Parathyroid adenoma (tissue), 2 donors: ENCODE measurements around the gene AMN.

ENCODE experiments used
- H2AFZ ChIP-seq: fragments of 300-600 bp; sonication (generic); one replicate; pipeline ENCODE4 v1.7.0; 2017; ENCODE audit warnings: antibody characterized with exemption, mild to moderate bottlenecking
- H3K27ac ChIP-seq: fragments of 300-600 bp; sonication (generic); one replicate; pipeline ENCODE4 v1.7.0; 2017
- H3K27me3 ChIP-seq: fragments of 300-600 bp; sonication (generic); one replicate; pipeline ENCODE4 v1.7.0; 2017; ENCODE audit warnings: low read length; ENCODE audit not compliant: control insufficient read depth, insufficient read depth
- H3K36me3 ChIP-seq: fragments of 300-600 bp; sonication (generic); one replicate; pipeline ENCODE4 v1.7.0; 2017; ENCODE audit warnings: low read length; ENCODE audit not compliant: control insufficient read depth, insufficient read depth
- H3K4me1 ChIP-seq: fragments of 300-600 bp; sonication (generic); one replicate; pipeline ENCODE4 v1.7.0; 2017; ENCODE audit warnings: control low read depth
- H3K4me2 ChIP-seq: fragments of 300-600 bp; sonication (generic); one replicate; pipeline ENCODE4 v1.7.0; 2017; ENCODE audit warnings: low read length
- H3K4me3 ChIP-seq: fragments of 300-600 bp; sonication (generic); one replicate; pipeline ENCODE4 v1.7.0; 2017; ENCODE audit warnings: low read depth, low read length
- H3K79me2 ChIP-seq: fragments of 300-600 bp; sonication (generic); one replicate; pipeline ENCODE4 v1.7.0; 2017; ENCODE audit warnings: control low read depth
- H3K9ac ChIP-seq: fragments of 300-600 bp; sonication (generic); one replicate; pipeline ENCODE4 v1.7.0; 2017; ENCODE audit warnings: mild to moderate bottlenecking
- H3K9me3 ChIP-seq: fragments of 300-600 bp; sonication (generic); one replicate; pipeline ENCODE4 v1.7.0; 2017; ENCODE audit warnings: low read length; ENCODE audit not compliant: control insufficient read depth
- TF ChIP-seq, protein P1 (sequence below): fragments of 300-600 bp; sonication (generic); IDR thresholded peaks from one replicate; pipeline ENCODE4 v1.7.0; 2017; ENCODE audit warnings: antibody characterized with exemption, mild to moderate bottlenecking
- donor health status: primary hyperparathyroidism.

The AMN gene

GRCh38 chr14:102923201-102923924 lies 900 bp downstream of the AMN start:
- H3K27me3 ChIP-seq: peaks cover 7% of the 10 kb centered on the region
- H2AFZ ChIP-seq: no peak overlapping the region
- TF ChIP-seq, protein P1, sequence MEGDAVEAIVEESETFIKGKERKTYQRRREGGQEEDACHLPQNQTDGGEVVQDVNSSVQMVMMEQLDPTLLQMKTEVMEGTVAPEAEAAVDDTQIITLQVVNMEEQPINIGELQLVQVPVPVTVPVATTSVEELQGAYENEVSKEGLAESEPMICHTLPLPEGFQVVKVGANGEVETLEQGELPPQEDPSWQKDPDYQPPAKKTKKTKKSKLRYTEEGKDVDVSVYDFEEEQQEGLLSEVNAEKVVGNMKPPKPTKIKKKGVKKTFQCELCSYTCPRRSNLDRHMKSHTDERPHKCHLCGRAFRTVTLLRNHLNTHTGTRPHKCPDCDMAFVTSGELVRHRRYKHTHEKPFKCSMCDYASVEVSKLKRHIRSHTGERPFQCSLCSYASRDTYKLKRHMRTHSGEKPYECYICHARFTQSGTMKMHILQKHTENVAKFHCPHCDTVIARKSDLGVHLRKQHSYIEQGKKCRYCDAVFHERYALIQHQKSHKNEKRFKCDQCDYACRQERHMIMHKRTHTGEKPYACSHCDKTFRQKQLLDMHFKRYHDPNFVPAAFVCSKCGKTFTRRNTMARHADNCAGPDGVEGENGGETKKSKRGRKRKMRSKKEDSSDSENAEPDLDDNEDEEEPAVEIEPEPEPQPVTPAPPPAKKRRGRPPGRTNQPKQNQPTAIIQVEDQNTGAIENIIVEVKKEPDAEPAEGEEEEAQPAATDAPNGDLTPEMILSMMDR: no peak
- H3K36me3 ChIP-seq: no peaks in the 10 kb centered on the region
- H3K4me2 ChIP-seq: no peak overlapping the region
- no peaks in the 10 kb centered on the region for H3K79me2 ChIP-seq
- H3K9ac ChIP-seq: no peak overlapping the region
- no peaks in the 10 kb centered on the region for H3K4me1 ChIP-seq
- no peaks in the 10 kb centered on the region for H3K9me3 ChIP-seq
- no peak overlapping the region for H3K4me3 ChIP-seq
- H3K27ac ChIP-seq: no peak overlapping the region

DNA sequence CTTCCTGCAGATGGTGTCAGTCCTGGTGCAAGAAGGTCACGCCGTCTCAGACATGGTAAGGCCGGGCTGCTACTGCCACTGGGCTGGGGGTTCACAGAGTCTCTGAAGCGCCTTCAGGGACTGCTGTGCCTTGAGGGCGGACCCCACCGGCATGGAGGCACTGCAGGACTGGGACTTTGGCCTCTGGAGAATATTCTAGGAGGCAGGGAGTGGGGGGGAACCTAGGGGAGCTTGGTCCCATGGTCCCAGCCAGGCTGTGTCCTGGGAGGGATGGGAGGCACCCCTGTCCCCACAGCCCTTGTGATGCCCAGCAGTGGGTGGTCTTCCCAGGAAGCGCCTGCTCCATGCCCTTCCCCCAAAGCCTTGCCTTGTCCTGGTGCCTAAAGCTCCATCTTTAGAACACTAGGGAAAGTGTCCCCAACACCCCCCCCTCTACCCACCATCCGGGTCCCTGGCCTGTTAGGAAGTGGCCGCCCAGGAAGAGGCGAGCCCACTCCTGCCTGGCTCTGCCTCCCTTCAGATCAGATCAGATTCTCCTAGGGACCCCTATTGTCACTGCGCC lies 1.5 kb downstream of the AMN start:
- peaks cover 10% of the 10 kb centered on the region for H3K27me3 ChIP-seq
- H3K4me3 ChIP-seq: no peak overlapping the region
- TF ChIP-seq, protein P1: no peak
- no peaks in the 10 kb centered on the region for H3K79me2 ChIP-seq
- no peaks in the 10 kb centered on the region for H3K9me3 ChIP-seq
- H3K36me3 ChIP-seq: no peaks in the 10 kb centered on the region
- H2AFZ ChIP-seq: no peak overlapping the region
- H3K4me2 ChIP-seq: no peak overlapping the region
- no peak overlapping the region for H3K9ac ChIP-seq
- H3K4me1 ChIP-seq: no peaks in the 10 kb centered on the region
- no peak overlapping the region for H3K27ac ChIP-seq

- Histone ChIP-seq H3K79me2 (no peaks in the 10 kb centered on the region), H3K4me3 (no peak overlapping the region), H3K36me3 (no peaks in the 10 kb centered on the region), H3K9me3 (no peaks in the 10 kb centered on the region), H3K9ac (no peak overlapping the region), H3K4me1 (peaks cover 2% of the 10 kb centered on the region), H3K27ac (no peak overlapping the region), H3K4me2 (no peak overlapping the region), H3K27me3 (peaks cover 15% of the 10 kb centered on the region), H2AFZ (no peak overlapping the region)
- TF ChIP-seq, protein P1: no peak
Observed at GRCh38 chr14:102924632-102925588, 2.4 kb downstream of the AMN start.

- Histone ChIP-seq H3K27ac (no peak overlapping the region), H3K27me3 (peaks cover 15% of the 10 kb centered on the region), H3K4me2 (no peak overlapping the region), H3K9me3 (no peaks in the 10 kb centered on the region), H3K79me2 (no peaks in the 10 kb centered on the region), H2AFZ (no peak overlapping the region), H3K4me1 (peaks cover 2% of the 10 kb centered on the region), H3K4me3 (no peak overlapping the region), H3K36me3 (no peaks in the 10 kb centered on the region), H3K9ac (no peak overlapping the region)
- TF ChIP-seq, protein P1: no peak
Observed at GRCh38 chr14:102925646-102926045, 3.2 kb downstream of the AMN start.
